GM12878 (cell line): ENCODE measurements around the gene TOPBP1. TPM values are rescaled to one million over a fixed set of nuclear protein-coding genes. Genes with fewer than 3 reads are reported as not detected.

ENCODE experiments used
- ATAC-seq: fragments of 200-7000 bp; cut with Tn5 transposase; 3 replicates; pipeline ENCODE4 v1.9.1; 2020; ENCODE audit warnings: mild to moderate bottlenecking, moderate library complexity
- BruUV-seq: library from RNA; stranded (reverse); fragments of 400-500 nt; replicated peaks from 2 replicates; lab custom pipeline; 2021; lab: Mats Ljungman, UMichigan
- CTCF ChIA-PET: fragments of 300-600 bp; sonication (Branson Sonifier 250); formaldehyde crosslinking; extraction: SDS; loops from one replicate; lab custom pipeline; 2021; ENCODE audit warnings: inconsistent platforms; lab: Yijun Ruan, JAX
- POLR2A ChIA-PET: fragments of 350-600 bp; formaldehyde crosslinking; extraction: SDS; loops from one replicate; lab custom pipeline; 2021; ENCODE audit warnings: inconsistent platforms; lab: Charles Lee
- RAD21 ChIA-PET: fragments of 300-600 bp; sonication (Branson Sonifier 250); formaldehyde crosslinking; loops from one replicate; lab custom pipeline; 2023; ENCODE audit warnings: antibody characterized with exemption; ENCODE audit not compliant: unreplicated experiment; lab: Charles Lee
- SMC1A ChIA-PET: fragments of 300-600 bp; sonication (Branson Sonifier 250); formaldehyde crosslinking; loops from one replicate; lab custom pipeline; 2023; ENCODE audit not compliant: unreplicated experiment, uncharacterized antibody; lab: Charles Lee
- DNase-seq: peaks from one replicate; pipeline ENCODE4 v3.0.0-alpha.2; 2011; ENCODE audit warnings: low read depth, low spot score
- FAIRE-seq: peaks from 3 replicates; lab custom pipeline; 2011; peaks lifted over from hg19 to GRCh38; lab: Jason Lieb, UNC
- H2AFZ ChIP-seq: 2 replicates; pipeline ENCODE4 v1.6.0; 2011; ENCODE audit warnings: low read depth, low read length, control low read depth; ENCODE audit not compliant: control insufficient read depth
- H3K27ac ChIP-seq: 2 replicates; pipeline ENCODE4 v1.5.1; 2011; ENCODE audit warnings: control low read depth; ENCODE audit not compliant: control insufficient read depth, insufficient read depth
- H3K27me3 ChIP-seq, 2 experiments: replicated peaks in 1 of 2; 2 replicates each; pipeline versions ENCODE4 v1.6.0 to v1.6.1; 2011; ENCODE audit warnings: low read length in 1 of 2; ENCODE audit not compliant: control insufficient read depth in 2 of 2, insufficient read depth in 2 of 2
- H3K36me3 ChIP-seq, 2 experiments: 2 replicates each; pipeline ENCODE4 v1.5.1; 2011; ENCODE audit warnings: low read length in 1 of 2; ENCODE audit not compliant: control insufficient read depth in 2 of 2, insufficient read depth in 2 of 2
- H3K4me1 ChIP-seq: 2 replicates; pipeline ENCODE4 v1.6.1; 2011; ENCODE audit warnings: mild to moderate bottlenecking, low read length, moderate library complexity, mixed read lengths; ENCODE audit not compliant: control insufficient read depth, insufficient read depth
- H3K4me2 ChIP-seq: 2 replicates; pipeline ENCODE4 v1.6.0; 2011; ENCODE audit warnings: control low read depth; ENCODE audit not compliant: control insufficient read depth, insufficient read depth
- H3K4me3 ChIP-seq: fragments of 200-600 bp; sonication (generic); 2 replicates; pipeline ENCODE4 v1.5.1; 2016
- H3K79me2 ChIP-seq: 2 replicates; pipeline ENCODE4 v1.6.0; 2011; ENCODE audit warnings: low read length; ENCODE audit not compliant: control insufficient read depth, insufficient read depth
- H3K9ac ChIP-seq: 2 replicates; pipeline ENCODE4 v1.8.0; 2011; ENCODE audit warnings: low read length, control low read depth, mixed read lengths; ENCODE audit not compliant: control insufficient read depth, insufficient read depth
- H3K9me3 ChIP-seq: replicated peaks from 3 replicates; pipeline ENCODE4 v1.5.1; 2011; ENCODE audit warnings: mild to moderate bottlenecking, low read length; ENCODE audit not compliant: control insufficient read depth, insufficient read depth
- H4K20me1 ChIP-seq: 2 replicates; pipeline ENCODE4 v1.6.0; 2011; ENCODE audit not compliant: control insufficient read depth, insufficient read depth
- ATF2 ChIP-seq: IDR thresholded peaks from 2 replicates; pipeline ENCODE4 v1.6.1; 2012; ENCODE audit warnings: low read length, inconsistent platforms
- CREB1 ChIP-seq: IDR thresholded peaks from 2 replicates; pipeline ENCODE4 v1.6.1; 2012; ENCODE audit warnings: low read depth, mild to moderate bottlenecking, inconsistent platforms
- DPF2 ChIP-seq: fragments of 450-650 bp; IDR thresholded peaks from 2 replicates; pipeline ENCODE4 v1.6.1; 2017; ENCODE audit warnings: mild to moderate bottlenecking
- HDAC6 ChIP-seq: fragments of 200-600 bp; sonication (generic); IDR thresholded peaks from one replicate; pipeline ENCODE4 v1.8.0; 2017; ENCODE audit warnings: antibody characterized with exemption; ENCODE audit not compliant: unreplicated experiment
- JUNB ChIP-seq: IDR thresholded peaks from 2 replicates; pipeline ENCODE4 v1.6.1; 2016; ENCODE audit warnings: antibody characterized with exemption, mild to moderate bottlenecking
- KAT2A ChIP-seq: conservative IDR thresholded peaks from 2 replicates; pipeline ENCODE4 v1.6.1; 2011; ENCODE audit warnings: low read depth, low read length; ENCODE audit not compliant: control insufficient read depth
- MXI1 ChIP-seq: fragments of 150-350 bp; IDR thresholded peaks from 2 replicates; pipeline ENCODE4 v1.6.1; 2011; ENCODE audit warnings: low read depth, mild to moderate bottlenecking, inconsistent platforms, low read length, improper control_type of control experiment
- MYC ChIP-seq: IDR thresholded peaks from 2 replicates; pipeline ENCODE4 v1.6.1; 2011; ENCODE audit warnings: mild to moderate bottlenecking, low read length, moderate library complexity, inconsistent platforms; ENCODE audit not compliant: insufficient read depth, insufficient replicate concordance, insufficient read length, severe bottlenecking
- NFYA ChIP-seq: IDR thresholded peaks from 2 replicates; pipeline ENCODE4 v1.6.1; 2011; ENCODE audit warnings: low read depth, mild to moderate bottlenecking, low read length, improper control_type of control experiment, borderline replicate concordance
- PKNOX1 ChIP-seq: fragments of 450-650 bp; IDR thresholded peaks from 2 replicates; pipeline ENCODE4 v1.6.1; 2016; ENCODE audit warnings: mild to moderate bottlenecking
- TCF7 ChIP-seq: IDR thresholded peaks from 2 replicates; pipeline ENCODE4 v1.6.1; 2014; ENCODE audit warnings: antibody characterized with exemption, borderline replicate concordance
- ZNF384 ChIP-seq: IDR thresholded peaks from 2 replicates; pipeline ENCODE4 v1.6.1; 2012; ENCODE audit warnings: low read depth, mild to moderate bottlenecking, low read length, improper control_type of control experiment, borderline replicate concordance
- ZSCAN29 ChIP-seq: fragments of 450-650 bp; IDR thresholded peaks from 2 replicates; pipeline ENCODE4 v1.6.1; 2017; ENCODE audit warnings: mild to moderate bottlenecking, moderate library complexity
- ZZZ3 ChIP-seq: IDR thresholded peaks from 2 replicates; pipeline ENCODE4 v1.6.1; 2011; ENCODE audit warnings: low read depth; ENCODE audit not compliant: control insufficient read depth, insufficient read length
- WGBS: methylation state at CpG from one replicate; pipeline ENCODE4 v1.1.6; 2016; ENCODE audit warnings: low lambda C conversion rate; ENCODE audit not compliant: insufficient replicate concordance, insufficient coverage; ENCODE audit errors: missing lambda C conversion rate; 5-methylcytosine and 5-hydroxymethylcytosine counted together
- in situ Hi-C: fragments of 300-500 bp; cut with MboI; formaldehyde crosslinking; loops from 9 replicates; pipeline ENCODE4 v1.14.3; 2018; ENCODE audit warnings: mixed read lengths
- intact Hi-C: fragments of 100-400 bp; cut with micrococcal nuclease; formaldehyde crosslinking; loops from one replicate; pipeline ENCODE4 v1.14.2; 2022; ENCODE audit not compliant: unreplicated experiment
- polyA plus RNA-seq, 11 experiments: library from polyadenylated mRNA; depleted of rRNA in 4 of 11; unstranded in 6 of 11; stranded (reverse) in 5 of 11; fragments of >200 nt; fragmentation: Nextera tagmentation in 4 of 11; fragmentation: Illumina TruSeq in 1 of 11; extraction: Ambion mirVana in 4 of 11; extraction: Trizol in 1 of 11; gene quantifications; 1 replicate in 1 of 11; 2 replicates in 10 of 11; pipeline versions ENCODE4 v1.2.1 to v1.2.3, GENCODE V29; 2011 to 2016; ENCODE audit warnings: inconsistent platforms in 2 of 11, missing spikeins in 2 of 11, low read depth in 1 of 11
- total RNA-seq, 4 experiments: library from RNA; depleted of rRNA in 3 of 4; stranded (reverse); fragments of >200 nt in 3 of 4; fragmentation: Illumina TruSeq in 1 of 4; extraction: Trizol in 1 of 4; gene quantifications; 2 replicates each; pipeline versions ENCODE4 v1.2.1 to v1.2.3, GENCODE V29; 2013 to 2021
- TF ChIP-seq, protein P1 (sequence below): IDR thresholded peaks from 2 replicates; pipeline ENCODE4 v1.6.1; 2011; ENCODE audit warnings: borderline replicate concordance, low read depth, mild to moderate bottlenecking, moderate library complexity, low read length; ENCODE audit not compliant: insufficient read depth, poor library complexity, severe bottlenecking
- TF ChIP-seq, protein P2 (sequence below), 3 experiments: IDR thresholded peaks in 2 of 3; conservative IDR thresholded peaks in 1 of 3; 2 replicates each; pipeline ENCODE4 v1.5.1; 2011; ENCODE audit warnings: low read depth in 3 of 3, low read length in 3 of 3, mild to moderate bottlenecking in 3 of 3, control low read depth in 2 of 3, moderate library complexity in 2 of 3, inconsistent platforms in 1 of 3, mixed read lengths in 1 of 3; ENCODE audit not compliant: control insufficient read depth in 2 of 3, insufficient read depth in 1 of 3; ENCODE audit errors: extremely low read depth in 1 of 3

TOPBP1 gene
- total and polyA plus RNA-seq, 10 of the 15 experiments (the other 5 are each of a cell fraction or from before 2014, with no cell fraction given), result 18.3 to 99.3 (median 61.5) TPM

DNA sequence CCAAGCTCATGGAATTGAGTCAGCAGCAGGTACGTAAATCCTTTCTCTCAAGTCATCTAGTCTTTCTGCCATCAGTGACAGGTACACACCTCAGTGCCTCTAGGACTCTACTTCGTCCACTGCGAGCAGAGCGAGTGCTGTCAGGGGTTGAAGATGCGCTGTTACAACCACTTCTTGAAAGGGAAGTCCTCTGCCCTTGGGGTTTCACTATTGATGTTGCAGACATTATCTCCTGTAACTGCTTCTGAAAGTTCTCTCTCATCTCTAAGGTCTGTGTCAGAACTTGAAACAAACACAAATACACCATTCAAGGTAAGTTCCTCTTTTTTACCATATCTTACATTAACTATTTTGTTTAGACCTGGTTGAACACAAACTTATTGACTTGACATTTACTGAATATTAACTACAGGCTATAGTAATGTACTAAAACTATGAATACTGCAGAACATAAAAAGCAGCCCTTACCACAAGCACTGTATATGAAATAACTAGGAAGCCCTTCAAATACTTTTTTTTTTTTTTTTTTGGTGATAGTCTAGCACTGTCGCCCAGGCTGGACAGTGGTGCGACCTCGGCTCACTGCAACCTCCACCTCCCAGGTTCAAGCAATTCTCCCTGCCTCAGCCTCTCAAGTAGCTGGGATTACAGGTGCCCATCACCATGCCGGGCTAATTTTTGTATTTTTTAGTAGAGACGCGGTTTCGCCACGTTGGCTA, 41.5 kb downstream of the TOPBP1 start:
- no peaks in the 10 kb centered on the region for H4K20me1 ChIP-seq
- ATAC-seq, result peak; percentile 99
- H3K79me2 ChIP-seq, result no peaks in the 10 kb centered on the region
- in situ Hi-C loops, result no loop called here
- H3K4me2 ChIP-seq, result peak overlapping the region; percentile 63
- peak; percentile 97 for FAIRE-seq
- peak; percentile 94 for DNase-seq
- H3K9me3 ChIP-seq, result no peaks in the 10 kb centered on the region
- H3K27ac ChIP-seq, result peak overlapping the region; percentile 56; the same call in 1 of the 2 replicates
- CTCF ChIA-PET, result interaction anchor here (0.7 to 1.4 kb wide), 3 partner anchors 42 to 160 kb away, joined by 3 to 10 read pairs (median 3); no protein-coding TSS in a partner anchor
- 37% methylated on average over 13 of the region's 13 CpGs for WGBS
- POLR2A ChIA-PET, result interaction anchor here (0.8 to 1.0 kb wide), 2 partner anchors 47 to 48 kb away, joined by 4 to 5 read pairs; partner anchors contain the start of gene CDV3
- no TSS peak for BruUV-seq
- H3K36me3 ChIP-seq, result peaks cover 9 to 42% of the 10 kb centered on the region in 2 experiments
- RAD21 ChIA-PET, result interaction anchor here (1.2 to 1.6 kb wide), 3 partner anchors 27 to 42 kb away, joined by 3 to 5 read pairs (median 3); no protein-coding TSS in a partner anchor
- no peak overlapping the region for H2AFZ ChIP-seq
- H3K27me3 ChIP-seq, result no peaks in the 10 kb centered on the region
- H3K9ac ChIP-seq, result no peak overlapping the region
- H3K4me1 ChIP-seq, result peaks cover 20% of the 10 kb centered on the region
- SMC1A ChIA-PET, result interaction anchor here (0.7 to 1.7 kb wide), 11 partner anchors 13 to 178 kb away, joined by 3 to 8 read pairs (median 4); no protein-coding TSS in a partner anchor
- no peak overlapping the region for H3K4me3 ChIP-seq
- intact Hi-C loops, result loop anchor here (5.0 kb wide), 2 partner anchors 43 to 143 kb away; no protein-coding TSS in a partner anchor
- TF ChIP-seq KAT2A (no peak), HDAC6 (no peak), TCF7 (peak; percentile 10; the same call in 1 of the 2 replicates), NFYA (no peak), ZNF384 (no peak; the same call in none of the 2 replicates), MYC (no peak), ZZZ3 (no peak), JUNB (peak; percentile 70), DPF2 (peak; percentile 80; the same call in 1 of the 2 replicates), ZSCAN29 (no peak), CREB1 (no peak), ATF2 (peak; percentile 42; the same call in 1 of the 2 replicates), MXI1 (peak; percentile 47; the same call in 1 of the 2 replicates), PKNOX1 (peak; percentile 69; the same call in 1 of the 2 replicates)
- TF ChIP-seq, protein P1, sequence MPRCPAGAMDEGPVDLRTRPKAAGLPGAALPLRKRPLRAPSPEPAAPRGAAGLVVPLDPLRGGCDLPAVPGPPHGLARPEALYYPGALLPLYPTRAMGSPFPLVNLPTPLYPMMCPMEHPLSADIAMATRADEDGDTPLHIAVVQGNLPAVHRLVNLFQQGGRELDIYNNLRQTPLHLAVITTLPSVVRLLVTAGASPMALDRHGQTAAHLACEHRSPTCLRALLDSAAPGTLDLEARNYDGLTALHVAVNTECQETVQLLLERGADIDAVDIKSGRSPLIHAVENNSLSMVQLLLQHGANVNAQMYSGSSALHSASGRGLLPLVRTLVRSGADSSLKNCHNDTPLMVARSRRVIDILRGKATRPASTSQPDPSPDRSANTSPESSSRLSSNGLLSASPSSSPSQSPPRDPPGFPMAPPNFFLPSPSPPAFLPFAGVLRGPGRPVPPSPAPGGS, result no peak
- TF ChIP-seq, protein P2, sequence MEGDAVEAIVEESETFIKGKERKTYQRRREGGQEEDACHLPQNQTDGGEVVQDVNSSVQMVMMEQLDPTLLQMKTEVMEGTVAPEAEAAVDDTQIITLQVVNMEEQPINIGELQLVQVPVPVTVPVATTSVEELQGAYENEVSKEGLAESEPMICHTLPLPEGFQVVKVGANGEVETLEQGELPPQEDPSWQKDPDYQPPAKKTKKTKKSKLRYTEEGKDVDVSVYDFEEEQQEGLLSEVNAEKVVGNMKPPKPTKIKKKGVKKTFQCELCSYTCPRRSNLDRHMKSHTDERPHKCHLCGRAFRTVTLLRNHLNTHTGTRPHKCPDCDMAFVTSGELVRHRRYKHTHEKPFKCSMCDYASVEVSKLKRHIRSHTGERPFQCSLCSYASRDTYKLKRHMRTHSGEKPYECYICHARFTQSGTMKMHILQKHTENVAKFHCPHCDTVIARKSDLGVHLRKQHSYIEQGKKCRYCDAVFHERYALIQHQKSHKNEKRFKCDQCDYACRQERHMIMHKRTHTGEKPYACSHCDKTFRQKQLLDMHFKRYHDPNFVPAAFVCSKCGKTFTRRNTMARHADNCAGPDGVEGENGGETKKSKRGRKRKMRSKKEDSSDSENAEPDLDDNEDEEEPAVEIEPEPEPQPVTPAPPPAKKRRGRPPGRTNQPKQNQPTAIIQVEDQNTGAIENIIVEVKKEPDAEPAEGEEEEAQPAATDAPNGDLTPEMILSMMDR (IDR thresholded peaks at IDR 0.05 in 2 of 3, conservative IDR thresholded peaks at IDR 0.05 in 1 of 3; ENCODE audit: control insufficient read depth in 2 of 3, extremely low read depth in 1 of 3, insufficient read depth in 1 of 3, low read depth in 3 of 3, low read length in 3 of 3), result no peak
